HCT116 (cell line): ENCODE measurements around the gene DPP6. TPM values are rescaled to one million over a fixed set of nuclear protein-coding genes. Genes with fewer than 3 reads are reported as not detected.

ENCODE experiments used
- ATF3 ChIP-seq: IDR thresholded peaks from 2 replicates; pipeline ENCODE4 v1.6.1; 2012
- CEBPB ChIP-seq: IDR thresholded peaks from 2 replicates; pipeline ENCODE4 v1.6.1; 2012; ENCODE audit warnings: low read depth
- CTCF ChIP-seq, 3 experiments: fragments of 200-600 bp in 1 of 3; sonication (generic) in 1 of 3; IDR thresholded peaks in 2 of 3; conservative IDR thresholded peaks in 1 of 3; 2 replicates each; pipeline ENCODE4 v1.5.1; 2012 to 2017; ENCODE audit warnings: low read depth in 2 of 3, low read length in 2 of 3, antibody characterized with exemption in 1 of 3, borderline replicate concordance in 1 of 3, control low read depth in 1 of 3, mild to moderate bottlenecking in 1 of 3, mixed read lengths in 1 of 3, mixed run types in 1 of 3, moderate library complexity in 1 of 3; ENCODE audit not compliant: insufficient read depth in 1 of 3
- ELF1 ChIP-seq: IDR thresholded peaks from 2 replicates; pipeline ENCODE4 v1.6.1; 2012; ENCODE audit warnings: low read depth, borderline replicate concordance
- EZH2 ChIP-seq: fragments of 200-600 bp; sonication (generic); IDR thresholded peaks from 2 replicates; pipeline ENCODE4 v1.6.1; 2017; ENCODE audit warnings: antibody characterized with exemption, mixed run types
- RAD21 ChIP-seq: IDR thresholded peaks from 2 replicates; pipeline ENCODE4 v1.6.1; 2012; ENCODE audit warnings: low read depth, mild to moderate bottlenecking
- REST ChIP-seq: IDR thresholded peaks from 2 replicates; pipeline ENCODE4 v1.6.1; 2012; ENCODE audit warnings: low read depth
- SIN3A ChIP-seq: IDR thresholded peaks from 2 replicates; pipeline ENCODE4 v1.6.1; 2012; ENCODE audit warnings: low read depth
- SP1 ChIP-seq: IDR thresholded peaks from 2 replicates; pipeline ENCODE4 v1.6.1; 2012; ENCODE audit warnings: low read depth
- ZFX ChIP-seq: fragments of 450-650 bp; IDR thresholded peaks from 2 replicates; pipeline ENCODE4 v1.6.1; 2017
- total RNA-seq: library from RNA; stranded (reverse); gene quantifications from one replicate; pipeline ENCODE4 v1.2.1, GENCODE V29; 2021; ENCODE audit not compliant: unreplicated experiment

The DPP6 gene
- total RNA-seq, 1 experiment from 2014 or later = not detected

GRCh38 chr7:154576604-154577003 is 524.4 kb downstream of the DPP6 start (continued):
- TF ChIP-seq REST (no peak), SIN3A (no peak), CTCF (IDR thresholded peaks at IDR 0.05 in 2 of 3, conservative IDR thresholded peaks at IDR 0.05 in 1 of 3; ENCODE audit: borderline replicate concordance in 1 of 3, insufficient read depth in 1 of 3, low read depth in 2 of 3, low read length in 2 of 3) (no peak), ELF1 (no peak), SP1 (no peak), RAD21 (no peak), CEBPB (no peak), ATF3 (no peak), EZH2 (no peak), ZFX (no peak)
